ENCODE results near the gene EVC2. TPM values are rescaled to one million over a fixed set of nuclear protein-coding genes. Genes with fewer than 3 reads are reported as not detected.
"Not testable (repeated sequence)": the region's sequence is repeated elsewhere in the genome, so short reads cannot be mapped to it uniquely, and the experiment has no call there.

EVC2 gene
- total RNA-seq, 1 donor, result 3.8 TPM

DNA sequence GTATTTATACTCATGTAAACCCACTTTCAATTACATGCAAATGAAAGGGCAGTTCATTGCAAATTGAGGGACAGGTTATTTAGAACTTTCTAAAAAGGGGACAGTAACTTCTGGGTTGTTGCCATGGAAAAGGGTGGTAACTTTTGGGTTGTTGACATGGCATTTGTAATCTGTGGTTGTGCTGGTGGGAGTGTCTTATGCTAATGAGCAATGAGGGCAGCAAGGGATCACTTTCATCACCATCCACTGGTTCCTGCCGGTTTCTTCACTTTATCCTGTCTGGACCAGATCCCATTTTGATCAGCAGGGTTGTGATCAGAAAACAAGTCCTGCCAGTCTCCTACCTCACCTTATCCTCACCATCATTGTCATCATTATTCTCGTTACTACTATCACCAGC, 34.6 kb upstream of the EVC2 start:
- no peak for DNase-seq (ENCODE audit: low read depth in 2 of 3, low spot score in 2 of 3)

DNA sequence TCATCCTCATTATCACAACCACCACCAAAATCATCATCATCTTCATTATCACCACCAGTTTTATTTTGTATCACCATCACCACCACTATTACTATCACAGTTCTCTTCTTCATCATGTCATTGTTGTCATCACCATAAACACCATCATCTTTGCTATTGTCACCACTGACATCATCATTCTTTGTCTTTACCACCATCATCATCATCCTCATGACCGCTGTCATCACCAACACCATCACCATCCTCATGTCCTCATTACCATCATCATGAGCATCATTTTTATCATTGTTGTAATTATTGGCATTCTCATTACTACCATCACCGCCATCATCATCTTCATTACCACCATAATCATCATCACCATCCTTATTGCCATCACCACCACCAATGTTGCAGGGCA, 34.0 kb upstream of the EVC2 start:
- no peak for DNase-seq (ENCODE audit: low read depth in 2 of 3, low spot score in 2 of 3)

DNA sequence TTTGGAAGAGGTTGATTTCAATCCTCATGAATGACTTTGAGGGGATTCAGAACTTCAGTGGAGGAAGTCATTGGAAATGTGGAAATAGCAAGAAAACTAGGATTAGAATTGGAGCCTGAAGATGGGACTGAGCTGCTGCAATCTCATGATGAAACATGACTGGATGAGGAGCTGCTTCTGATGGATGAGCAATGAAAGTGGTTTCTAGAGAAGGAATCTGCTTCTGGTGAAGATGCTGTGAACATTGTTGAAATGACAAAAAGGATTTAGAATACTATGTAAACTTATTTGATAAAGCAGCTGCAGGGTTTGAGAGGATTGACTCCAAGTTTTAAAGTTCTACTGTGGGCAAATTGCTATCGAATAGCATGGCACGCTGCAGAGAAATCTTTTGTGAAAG, 29.7 kb upstream of the EVC2 start:
- DNase-seq (ENCODE audit: low read depth in 2 of 3, low spot score in 2 of 3), result no peak

DNA sequence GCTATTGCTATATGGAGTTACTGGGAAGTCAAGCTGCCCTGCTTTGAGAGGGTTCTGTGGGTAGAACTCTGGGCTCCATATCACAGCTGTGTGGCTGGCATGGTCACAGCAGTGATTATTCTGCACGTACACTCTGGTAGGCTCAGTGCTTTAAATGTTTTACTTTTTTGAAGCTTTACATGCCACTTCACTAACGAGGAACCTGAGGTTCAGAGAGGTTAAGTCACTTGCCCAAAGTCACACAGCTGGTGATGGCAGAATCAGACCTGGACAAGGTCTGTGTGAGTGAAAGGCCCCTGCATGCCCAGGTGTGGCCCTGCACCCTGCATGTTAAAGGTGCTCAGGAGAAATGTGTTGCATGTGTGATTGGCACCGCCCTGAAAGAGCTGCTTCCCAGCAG, 27.1 kb upstream of the EVC2 start:
- DNase-seq (ENCODE audit: low read depth in 2 of 3, low spot score in 2 of 3), result no peak

DNA sequence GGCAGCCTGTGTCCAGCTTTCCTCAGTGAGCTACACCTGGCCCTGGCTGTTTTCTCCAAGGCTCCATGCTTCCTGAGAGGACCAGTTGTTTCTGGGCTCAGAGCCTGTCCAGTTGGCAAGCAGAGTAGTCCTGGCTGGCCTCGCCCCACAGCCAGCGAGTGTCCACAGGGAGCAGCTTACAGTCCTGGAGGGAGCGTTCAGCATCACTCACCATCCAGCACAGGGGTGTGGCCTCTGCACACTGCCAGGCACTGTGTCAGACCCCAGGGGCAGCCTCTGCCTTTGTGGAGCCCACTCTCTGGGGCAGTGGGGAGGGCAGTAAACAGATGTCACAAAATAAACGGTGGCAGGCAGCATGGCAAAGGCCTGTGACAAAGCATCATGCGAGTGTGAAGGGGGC, 26.5 kb upstream of the EVC2 start:
- DNase-seq (ENCODE audit: low read depth in 2 of 3, low spot score in 2 of 3), result no peak

DNA sequence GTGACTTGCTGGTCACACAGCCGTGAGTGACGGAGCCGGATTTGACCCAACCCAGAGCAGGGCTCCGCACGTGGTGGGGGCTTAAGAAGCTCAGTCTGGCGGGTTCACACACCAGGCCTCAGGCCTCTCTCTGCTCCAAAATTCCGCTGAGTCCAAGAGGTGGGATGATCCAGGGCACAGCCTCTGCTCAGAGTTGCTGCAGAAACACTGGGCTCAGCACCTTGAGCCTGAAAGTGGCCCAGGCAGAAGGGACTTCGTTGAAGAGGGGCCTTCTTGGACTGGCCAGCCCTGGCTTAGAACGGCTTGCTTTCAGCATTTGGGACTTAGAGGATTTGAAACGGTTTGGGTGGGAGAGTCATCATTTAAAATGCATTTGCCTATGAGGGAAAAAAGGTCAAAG, 23.8 kb upstream of the EVC2 start:
- no peak for DNase-seq (ENCODE audit: low read depth in 2 of 3, low spot score in 2 of 3)

DNA sequence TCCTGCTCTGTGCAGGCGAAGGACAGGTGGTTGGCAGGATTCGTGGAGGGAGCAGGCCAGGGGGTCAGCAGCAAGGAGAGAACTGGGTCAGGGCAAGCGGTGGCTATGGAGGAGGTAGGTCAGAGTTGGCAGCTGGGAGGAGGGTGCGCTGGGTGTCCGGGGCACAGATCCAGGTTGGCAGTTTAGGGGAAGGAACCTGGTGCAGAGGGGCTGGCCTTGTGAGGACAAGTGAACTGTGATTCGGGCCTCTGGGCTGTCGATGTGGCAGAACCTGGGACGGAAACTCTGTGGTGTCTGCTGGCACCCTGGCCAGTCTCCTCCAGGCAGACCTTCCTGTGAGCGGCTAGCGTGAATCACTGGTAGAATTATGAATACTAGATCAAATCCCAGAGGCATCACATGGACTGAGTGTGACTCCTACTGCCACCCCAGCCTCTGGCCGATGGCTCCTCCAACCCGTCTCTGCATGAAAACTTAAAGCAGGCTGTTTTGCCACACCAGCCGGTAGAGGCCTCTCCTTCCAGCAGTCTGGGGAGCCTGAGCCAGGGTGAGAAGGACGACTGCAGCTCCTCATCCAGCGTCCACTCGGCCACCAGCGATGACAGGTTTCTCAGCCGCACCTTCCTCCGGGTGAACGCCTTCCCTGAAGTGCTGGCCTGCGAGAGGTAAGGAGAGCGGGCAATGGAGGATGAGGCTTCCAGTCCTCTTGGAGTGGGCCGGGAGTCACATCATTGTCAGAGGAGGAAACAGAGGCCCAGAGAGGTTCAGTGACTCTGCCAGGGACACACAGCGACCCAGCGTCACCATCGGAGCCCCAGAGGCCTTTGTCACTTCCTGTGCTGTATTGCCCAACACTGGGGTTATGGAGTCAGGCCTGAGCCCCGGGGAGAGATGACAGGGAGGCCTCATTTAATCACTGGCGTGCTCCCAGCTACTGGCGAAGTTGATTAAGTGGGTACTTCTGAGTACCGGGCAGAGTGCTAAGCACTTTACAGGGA, 22.9 kb upstream of the EVC2 start:
- no peak for DNase-seq (ENCODE audit: low read depth in 2 of 3, low spot score in 2 of 3)

DNA sequence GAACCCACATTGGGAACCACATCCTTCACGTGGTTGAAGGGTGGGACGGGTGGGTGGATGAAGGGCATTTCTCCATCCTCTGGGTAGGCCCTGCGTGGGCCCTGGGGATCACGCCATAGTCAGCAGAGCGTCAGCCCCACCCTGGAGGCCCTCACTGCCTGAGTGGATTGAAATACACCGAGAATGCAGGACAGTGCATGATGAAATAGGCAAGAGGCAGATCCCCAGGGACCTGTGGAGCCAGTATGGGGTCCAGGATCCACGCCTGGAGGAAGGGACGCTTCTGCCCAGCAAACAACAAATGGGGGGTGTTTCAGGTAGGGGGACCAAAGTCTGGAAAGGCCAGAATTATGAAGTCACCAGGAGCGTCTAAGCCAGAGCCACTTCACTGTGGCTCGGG, 22.1 kb upstream of the EVC2 start:
- no peak for DNase-seq (ENCODE audit: low read depth in 2 of 3, low spot score in 2 of 3)

DNA sequence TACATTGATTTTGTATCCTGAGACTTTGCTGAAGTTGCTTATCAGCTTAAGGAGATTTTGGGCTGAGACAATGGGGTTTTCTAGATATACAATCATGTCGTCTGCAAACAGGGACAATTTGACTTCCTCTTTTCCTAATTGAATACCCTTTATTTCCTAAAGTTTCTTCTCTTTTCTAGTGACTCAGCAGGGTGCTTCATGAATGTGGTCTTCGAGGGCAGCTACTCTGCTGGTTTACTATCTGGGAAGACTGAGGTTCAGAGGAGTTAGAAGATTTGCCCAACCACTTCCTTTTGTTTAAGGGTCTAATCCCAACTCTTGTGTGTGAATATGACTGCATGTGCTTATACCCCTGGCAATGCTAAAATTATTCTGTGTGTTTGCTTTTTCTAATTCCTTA, 20.1 kb upstream of the EVC2 start:
- not testable (repeated sequence) for DNase-seq (ENCODE audit: low read depth in 2 of 3, low spot score in 2 of 3)

DNA sequence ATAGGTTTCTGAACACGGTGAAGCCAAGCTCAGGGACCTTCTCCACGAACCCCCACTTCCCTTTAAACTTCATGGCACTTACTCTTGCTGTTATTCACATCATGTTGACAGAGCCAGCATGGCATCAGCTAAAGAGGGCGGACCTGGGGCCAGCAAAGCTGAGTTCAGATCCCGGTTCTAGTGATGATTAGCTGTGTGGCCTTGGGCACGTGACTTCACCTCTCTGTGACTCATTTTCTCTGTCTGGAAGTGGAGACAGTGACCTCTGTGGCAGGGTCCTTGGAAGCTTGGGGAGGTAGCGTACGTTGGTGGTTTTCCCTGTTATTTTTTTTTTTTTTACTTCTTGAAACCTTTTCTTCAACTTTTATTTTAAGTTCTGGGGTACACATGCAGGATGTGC, 16.0 kb upstream of the EVC2 start:
- no peak for DNase-seq (ENCODE audit: low read depth in 2 of 3, low spot score in 2 of 3)

DNA sequence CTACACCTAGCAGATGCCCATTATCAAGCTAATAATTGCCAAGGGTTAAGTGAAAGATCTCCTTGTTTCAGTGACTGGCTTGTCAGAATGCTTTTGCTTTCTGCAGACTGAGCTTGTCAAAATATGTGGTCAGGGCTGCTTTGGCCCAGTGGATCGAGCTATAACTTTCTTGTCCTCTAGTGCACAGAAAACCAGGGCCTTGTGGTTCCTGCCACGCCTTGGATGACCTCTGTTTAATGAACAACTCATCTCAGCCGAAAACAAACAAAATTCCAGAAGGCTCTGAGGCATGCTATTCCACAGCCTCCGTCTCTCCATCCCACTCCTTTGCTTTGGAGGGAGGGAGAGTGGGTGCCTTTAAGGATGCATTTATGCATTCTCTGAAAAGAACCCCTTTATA, 14.0 kb upstream of the EVC2 start:
- DNase-seq (ENCODE audit: low read depth in 2 of 3, low spot score in 2 of 3), result no peak

DNA sequence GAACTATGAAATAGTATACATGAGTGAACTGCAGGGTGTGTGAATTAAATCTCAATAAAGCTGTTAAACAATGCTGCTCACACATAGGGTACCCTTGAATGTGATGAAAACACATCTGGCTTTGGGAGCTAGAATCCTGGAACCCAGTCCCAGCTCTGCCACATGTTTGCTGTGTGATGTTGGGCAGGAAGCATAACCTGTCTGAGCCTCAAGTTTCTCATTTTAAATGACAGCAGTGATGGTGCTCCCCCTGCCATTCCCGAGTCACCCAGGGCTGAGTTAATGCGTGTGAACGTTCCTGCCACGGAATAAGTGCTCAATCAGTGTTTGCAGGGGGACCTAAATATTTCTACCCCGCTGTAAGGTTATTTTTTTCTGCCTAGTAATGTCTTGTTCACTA, 13.6 kb upstream of the EVC2 start:
- DNase-seq (ENCODE audit: low read depth in 2 of 3, low spot score in 2 of 3), result no peak

DNA sequence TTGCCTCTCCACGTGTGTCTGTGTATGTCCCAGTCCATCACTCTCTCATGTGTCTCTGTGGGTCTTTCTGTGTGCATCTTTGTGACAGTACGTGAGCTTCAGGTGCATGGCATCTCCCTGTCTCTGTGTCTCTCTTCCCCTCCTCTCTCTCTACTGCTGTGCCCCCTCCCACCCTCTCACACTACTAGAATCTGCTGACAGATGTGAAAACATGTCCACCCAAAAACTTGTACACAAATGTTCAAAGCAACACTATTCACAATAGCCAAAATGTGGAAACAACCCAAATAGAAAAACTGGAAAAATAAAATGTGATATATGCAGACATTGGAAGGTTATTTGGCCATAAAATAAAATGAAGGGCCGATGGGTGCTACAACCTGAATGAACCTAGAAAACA, 12.6 kb upstream of the EVC2 start:
- DNase-seq (ENCODE audit: low read depth in 2 of 3, low spot score in 2 of 3), result no peak

DNA sequence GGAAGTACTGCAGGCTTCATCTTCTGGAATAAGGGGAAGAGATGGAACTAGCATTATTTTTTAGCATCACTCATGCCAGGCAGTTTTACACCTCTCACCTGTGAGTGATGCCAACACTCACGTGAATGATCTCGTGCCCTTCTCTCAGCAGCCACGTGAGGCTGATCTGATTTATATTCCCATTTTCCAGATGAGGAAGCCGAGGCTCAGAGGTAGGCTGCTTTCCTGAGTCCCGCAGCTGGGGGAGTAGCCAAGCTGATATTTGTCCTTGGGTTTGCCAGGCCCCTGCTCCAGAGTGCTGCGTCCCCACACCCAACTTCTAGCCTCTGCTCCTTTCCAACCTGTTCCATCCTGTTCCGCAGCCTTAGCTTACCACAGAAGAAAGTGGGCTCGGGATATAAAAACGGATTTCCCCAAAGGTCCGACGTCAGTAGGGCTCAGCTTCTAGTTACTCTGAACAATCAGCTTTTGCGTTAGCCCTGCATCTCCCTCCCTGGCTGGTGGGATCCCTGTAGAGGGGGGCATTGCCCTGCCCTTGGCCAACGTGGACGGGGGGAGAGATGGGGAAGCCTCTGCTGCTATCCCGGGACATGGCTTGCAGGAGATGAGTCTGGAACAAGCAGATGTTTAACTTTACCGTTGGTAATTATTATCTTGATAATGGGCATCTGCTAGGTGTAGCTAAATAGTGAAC, 11.9 kb upstream of the EVC2 start:
- DNase-seq (ENCODE audit: low read depth in 2 of 3, low spot score in 2 of 3), result no peak

DNA sequence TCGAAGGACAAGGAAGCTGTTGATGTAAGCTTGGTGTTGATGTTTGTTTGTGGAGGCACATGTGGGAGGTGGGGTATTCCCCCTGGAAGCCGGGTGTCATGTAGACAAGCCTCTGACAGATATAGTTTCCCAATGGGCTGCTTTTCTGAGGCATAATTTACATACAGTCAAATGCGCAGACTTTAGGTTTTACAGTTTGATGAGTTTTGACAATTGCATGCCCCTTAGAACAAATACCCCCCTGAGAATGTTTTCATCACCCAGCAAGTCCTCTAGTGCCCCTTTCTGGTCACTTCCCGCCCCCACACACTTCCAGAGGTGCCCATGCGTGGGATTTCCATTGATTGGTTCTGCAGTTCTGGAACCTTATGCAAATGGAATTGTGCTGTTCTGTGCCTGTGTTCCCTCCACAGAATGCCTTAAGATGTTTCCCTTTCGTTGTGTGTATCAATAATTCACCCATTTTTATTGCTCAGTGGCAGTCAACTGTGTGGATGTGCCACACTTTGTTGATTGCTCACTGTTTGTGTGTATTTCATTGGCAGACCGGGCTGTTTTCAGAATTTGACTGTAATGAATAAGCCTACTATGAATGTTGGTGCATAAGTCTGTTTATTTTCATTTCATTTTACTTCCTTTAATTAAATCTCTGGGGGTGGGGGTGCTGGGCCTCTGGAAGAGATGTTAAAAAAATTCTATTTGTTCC, 11.1 kb upstream of the EVC2 start:
- no peak for DNase-seq (ENCODE audit: low read depth in 2 of 3, low spot score in 2 of 3)

DNA sequence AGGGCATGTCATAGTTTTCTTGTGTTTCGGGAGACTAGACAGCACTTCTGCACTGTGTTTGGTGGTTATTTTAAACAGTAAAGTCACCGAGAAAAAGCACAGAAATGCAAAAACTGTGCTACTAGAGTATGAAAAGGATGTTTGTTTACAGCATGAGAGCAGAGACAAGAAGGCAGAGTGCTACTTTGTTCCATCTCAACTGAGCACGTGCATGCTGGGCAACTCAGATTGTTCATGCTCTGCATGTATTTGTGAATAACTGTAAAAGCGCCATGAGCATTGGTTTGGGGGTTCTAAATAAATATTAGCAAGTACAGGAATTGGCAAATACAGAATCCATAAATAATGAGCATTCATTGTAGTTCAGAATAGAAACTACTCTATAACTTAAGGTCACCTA, 10.1 kb upstream of the EVC2 start:
- DNase-seq (ENCODE audit: low read depth in 2 of 3, low spot score in 2 of 3), result no peak

DNA sequence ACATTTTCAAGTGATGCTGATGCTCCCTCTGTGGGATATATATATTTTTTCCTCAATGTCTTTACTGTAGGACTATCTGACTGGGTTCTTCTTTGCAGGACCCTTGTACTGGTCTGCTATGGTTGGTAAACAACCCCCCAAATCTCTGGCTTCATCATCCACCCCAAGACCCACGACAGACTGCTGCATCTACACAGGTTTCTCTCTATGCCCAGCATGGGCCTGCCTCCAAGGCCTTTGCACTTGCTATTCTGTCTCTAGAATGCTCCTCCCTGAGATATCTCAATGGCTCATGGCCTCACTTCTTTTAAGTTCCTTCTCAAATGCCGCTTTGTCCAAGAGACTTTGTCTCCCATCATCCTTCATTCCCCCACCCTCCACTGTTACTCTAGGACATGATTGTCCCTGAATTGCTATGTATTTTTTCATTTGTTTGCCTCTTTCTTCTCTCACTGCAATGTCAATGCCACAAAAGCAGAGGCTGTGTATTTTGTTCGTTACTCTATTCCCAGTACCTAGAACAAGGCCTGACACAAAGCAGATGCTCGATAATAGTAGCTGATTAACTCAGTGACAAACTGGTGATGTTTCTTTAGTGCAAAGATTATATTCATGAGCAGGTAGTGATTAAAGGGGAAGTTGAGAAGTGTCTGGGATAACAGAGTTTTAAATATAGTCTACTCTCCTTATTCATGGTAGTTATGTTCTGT, 9.2 kb upstream of the EVC2 start:
- DNase-seq (ENCODE audit: low read depth in 2 of 3, low spot score in 2 of 3), result no peak

DNA sequence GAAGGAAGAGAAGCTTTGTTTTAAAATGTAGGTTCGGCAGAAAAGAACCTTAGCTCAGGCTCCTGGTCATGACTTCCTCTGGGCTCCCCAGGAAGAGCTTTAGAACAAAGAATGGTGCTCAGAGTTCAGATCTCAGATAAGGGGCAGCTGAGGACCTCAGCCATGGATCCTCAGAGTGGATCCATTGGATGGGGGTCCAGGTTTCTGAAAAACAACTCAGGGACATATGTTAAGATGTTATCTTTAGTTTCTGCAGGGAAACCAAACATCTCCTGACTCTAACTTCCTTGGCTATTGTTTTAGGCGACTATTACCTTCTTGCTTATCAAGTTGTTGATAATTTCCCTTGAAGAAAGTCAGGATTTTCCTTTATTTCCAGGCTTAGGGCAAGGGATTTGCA, 8.0 kb upstream of the EVC2 start:
- no peak for DNase-seq (ENCODE audit: low read depth in 2 of 3, low spot score in 2 of 3)

DNA sequence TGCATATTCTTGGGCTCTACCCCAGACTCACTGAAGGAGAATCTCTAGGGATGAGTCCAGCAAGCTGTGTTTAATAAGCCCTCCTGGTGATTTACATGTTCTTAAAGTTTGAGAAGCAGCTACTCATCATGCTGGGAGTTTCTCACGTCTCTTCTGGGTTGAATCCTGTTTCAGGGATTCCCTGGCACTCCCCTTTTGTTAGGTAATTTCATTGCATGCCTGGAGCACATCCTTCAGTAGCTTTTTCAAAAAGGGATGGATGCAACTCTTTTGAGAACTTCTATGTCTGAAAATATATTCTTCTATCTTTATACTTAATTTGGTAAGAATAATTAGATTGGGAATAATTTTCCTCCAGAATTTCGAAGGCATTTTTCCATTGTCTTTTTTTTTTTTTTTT, 7.0 kb upstream of the EVC2 start:
- no peak for DNase-seq (ENCODE audit: low read depth in 2 of 3, low spot score in 2 of 3)

DNA sequence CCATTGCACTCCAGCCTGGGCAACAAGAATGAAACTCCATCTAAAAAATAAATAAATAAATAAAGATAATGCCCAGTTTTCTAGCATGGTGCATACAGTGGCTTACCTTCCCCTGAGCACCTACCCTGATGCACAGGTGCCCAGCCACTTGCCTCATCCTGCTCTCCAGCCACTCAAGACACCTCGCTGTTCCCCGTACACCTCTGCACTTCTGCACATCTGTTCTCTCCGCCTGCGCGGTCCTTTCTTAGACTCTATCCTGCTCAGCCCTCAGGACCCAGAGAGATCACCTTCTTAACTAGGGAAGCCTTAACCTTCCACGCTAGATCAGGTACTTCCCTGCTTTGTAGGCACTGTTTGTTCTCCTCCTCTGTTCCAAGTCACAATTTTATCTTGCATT, 5.5 kb upstream of the EVC2 start:
- DNase-seq (ENCODE audit: low read depth in 2 of 3, low spot score in 2 of 3), result no peak

DNA sequence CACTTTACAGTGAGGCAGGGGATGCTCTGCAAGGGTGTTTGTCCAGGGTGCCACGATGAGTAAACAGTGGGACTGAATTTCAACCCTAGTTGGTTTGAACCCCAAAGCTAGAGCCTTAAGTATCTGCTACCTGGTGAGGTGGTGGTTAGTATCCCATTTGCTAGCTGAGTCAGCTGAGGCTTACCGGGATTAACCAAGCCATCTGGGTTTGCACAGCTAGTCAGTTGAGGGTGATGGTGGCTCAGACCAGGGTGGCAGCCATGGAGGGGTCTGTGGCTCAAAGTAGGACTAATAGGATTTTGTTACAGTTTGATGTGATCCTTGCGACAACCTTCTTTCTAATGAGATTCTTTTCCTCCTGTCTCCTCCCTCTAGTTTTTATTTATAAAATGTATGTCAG, 4.6 kb upstream of the EVC2 start:
- DNase-seq (ENCODE audit: low read depth in 2 of 3, low spot score in 2 of 3), result no peak

Data from hematopoietic multipotent progenitor cell (in vitro differentiated cells).